ENCODE results near the gene EP400.
"Not testable (repeated sequence)": the region's sequence is repeated elsewhere in the genome, so short reads cannot be mapped to it uniquely, and the experiment has no call there.

Gene EP400

DNA sequence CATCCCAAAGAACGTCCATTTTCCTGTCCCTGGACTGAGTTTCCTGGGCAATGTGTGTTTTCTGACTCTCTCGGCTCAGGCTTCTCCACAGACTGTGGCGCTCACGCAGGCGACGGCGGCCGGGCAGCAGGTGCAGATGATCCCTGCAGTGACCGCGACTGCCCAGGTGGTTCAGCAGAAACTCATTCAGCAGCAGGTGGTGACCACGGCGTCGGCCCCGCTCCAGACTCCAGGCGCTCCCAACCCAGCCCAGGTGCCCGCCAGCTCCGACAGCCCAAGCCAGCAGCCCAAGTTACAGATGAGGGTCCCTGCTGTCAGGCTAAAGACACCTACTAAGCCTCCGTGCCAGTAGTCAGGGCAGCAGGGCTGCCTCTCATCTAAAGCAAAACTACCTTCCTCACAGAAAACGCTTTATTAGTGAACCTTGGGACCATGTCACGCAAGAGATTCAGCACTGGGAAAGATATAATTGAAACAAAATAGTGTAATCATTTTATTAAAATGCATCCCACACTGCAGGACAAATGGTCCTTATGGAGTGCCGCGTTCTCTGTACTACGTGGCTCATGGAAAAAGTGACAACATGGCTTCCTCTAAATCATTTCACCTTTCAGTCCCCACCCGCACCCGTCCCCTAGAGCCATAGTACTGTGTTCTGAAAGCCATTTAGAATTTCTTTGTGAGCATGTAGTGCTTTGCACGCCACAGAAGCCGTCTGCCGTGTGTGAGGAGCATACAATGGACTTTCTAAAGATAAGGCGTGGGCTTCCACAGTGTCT, 127.8 kb downstream of the EP400 start:
- Mint-ChIP-seq H3K9me3 (no peaks in the 10 kb centered on the region), H3K27ac (no peak overlapping the region), H3K4me1 (ENCODE audit: low read depth) (no peaks in the 10 kb centered on the region), H3K4me3 (no peak overlapping the region), H3K27me3 (ENCODE audit: low read depth) (no peaks in the 10 kb centered on the region), H3K36me3 (ENCODE audit: low read depth) (peaks cover 20% of the 10 kb centered on the region)

DNA sequence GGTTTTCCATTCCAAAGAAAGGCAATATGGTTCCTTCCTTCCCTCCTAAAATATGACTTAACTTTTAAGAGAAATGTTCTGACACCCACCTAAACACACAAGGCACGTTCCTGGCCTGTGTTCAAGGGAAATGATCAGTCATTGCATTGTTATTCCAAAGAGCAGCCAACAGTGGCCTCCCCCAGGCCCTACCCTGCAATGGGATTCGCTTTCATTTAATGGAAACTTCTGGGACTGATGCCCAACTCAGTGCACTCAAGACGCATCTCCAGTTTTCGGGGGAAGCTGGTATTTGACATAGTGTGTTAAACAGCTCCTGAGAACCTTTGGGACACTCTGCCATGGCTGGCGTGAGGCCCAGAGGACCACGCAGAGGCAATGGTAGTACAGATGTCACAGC, 128.4 kb downstream of the EP400 start:
- no peaks in the 10 kb centered on the region for H3K9me3 Mint-ChIP-seq
- no peak overlapping the region for H3K27ac Mint-ChIP-seq
- peaks cover 20% of the 10 kb centered on the region for H3K36me3 Mint-ChIP-seq (ENCODE audit: low read depth)
- no peak overlapping the region for H3K4me3 Mint-ChIP-seq
- H3K4me1 Mint-ChIP-seq (ENCODE audit: low read depth): no peaks in the 10 kb centered on the region
- H3K27me3 Mint-ChIP-seq (ENCODE audit: low read depth): no peaks in the 10 kb centered on the region

DNA sequence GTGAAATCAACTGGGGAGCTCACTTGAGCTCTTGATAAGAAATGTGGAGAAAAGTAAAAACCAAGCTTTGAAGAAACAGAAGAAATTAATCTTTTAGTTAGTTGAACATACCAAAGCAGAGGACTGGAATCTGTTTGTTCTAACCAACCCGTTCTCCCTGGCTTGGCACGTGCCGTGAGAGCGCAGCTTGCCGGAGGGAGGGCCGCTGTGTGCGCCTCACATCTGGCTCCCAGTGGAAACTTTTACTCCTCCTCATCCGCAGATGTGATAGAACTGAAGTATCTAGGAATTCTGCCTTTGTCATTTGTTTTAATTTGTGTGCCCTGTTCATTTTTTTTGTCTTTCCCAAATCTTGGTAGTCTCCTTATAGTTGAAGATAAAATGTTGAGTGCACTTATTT, 129.5 kb downstream of the EP400 start:
- peaks cover 6% of the 10 kb centered on the region for H3K4me1 Mint-ChIP-seq (ENCODE audit: low read depth)
- H3K9me3 Mint-ChIP-seq: no peaks in the 10 kb centered on the region
- H3K4me3 Mint-ChIP-seq: no peak overlapping the region
- H3K27me3 Mint-ChIP-seq (ENCODE audit: low read depth): no peaks in the 10 kb centered on the region
- no peak overlapping the region for H3K27ac Mint-ChIP-seq
- peaks cover 19% of the 10 kb centered on the region for H3K36me3 Mint-ChIP-seq (ENCODE audit: low read depth)

DNA sequence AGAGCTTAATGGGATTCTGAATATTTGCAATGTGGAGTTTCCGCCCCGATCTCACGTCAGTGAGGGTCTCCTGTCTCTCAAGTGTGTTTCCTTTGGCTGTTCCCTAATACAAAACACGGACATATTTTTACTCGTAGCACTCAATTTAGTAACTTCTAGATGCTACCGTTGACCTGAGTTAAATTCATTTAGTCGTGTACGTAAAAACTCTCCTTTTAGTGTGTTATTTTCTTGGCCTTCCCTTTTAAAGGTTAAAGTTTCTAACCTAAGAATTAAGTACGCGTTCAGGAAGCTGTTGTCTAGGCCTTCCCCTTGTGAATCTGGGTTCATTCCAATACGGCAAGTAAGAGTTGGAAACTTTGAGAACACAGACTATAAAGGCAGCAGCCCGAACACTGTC, 130.0 kb downstream of the EP400 start:
- Mint-ChIP-seq H3K27ac (no peak overlapping the region), H3K9me3 (no peaks in the 10 kb centered on the region), H3K36me3 (ENCODE audit: low read depth) (peaks cover 15% of the 10 kb centered on the region), H3K27me3 (ENCODE audit: low read depth) (no peaks in the 10 kb centered on the region), H3K4me1 (ENCODE audit: low read depth) (peaks cover 6% of the 10 kb centered on the region), H3K4me3 (no peak overlapping the region)

DNA sequence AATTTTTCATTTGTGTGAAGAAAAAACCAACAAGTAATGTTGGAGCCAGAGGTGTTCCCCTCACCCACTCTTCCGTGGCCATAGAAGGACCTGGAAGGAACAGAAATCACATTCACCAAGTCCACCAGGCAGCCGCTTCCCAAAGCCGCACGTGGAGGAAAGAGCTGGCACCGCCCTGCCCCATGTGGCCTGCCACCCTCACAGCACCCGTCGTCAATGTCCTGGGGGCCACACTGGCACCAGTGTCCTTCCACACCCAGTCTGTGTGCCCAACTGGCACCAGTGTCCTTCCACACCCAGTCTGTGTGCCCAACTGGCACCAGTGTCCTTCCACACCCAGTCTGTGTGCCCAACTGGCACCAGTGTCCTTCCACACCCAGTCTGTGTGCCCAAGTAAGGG, 130.8 kb downstream of the EP400 start:
- not testable (repeated sequence) for H3K9me3 Mint-ChIP-seq; H3K27me3 Mint-ChIP-seq (ENCODE audit: low read depth); H3K27ac Mint-ChIP-seq; H3K4me3 Mint-ChIP-seq
- Mint-ChIP-seq H3K36me3 (ENCODE audit: low read depth) (peaks cover 12% of the 10 kb centered on the region), H3K4me1 (ENCODE audit: low read depth) (peaks cover 12% of the 10 kb centered on the region)

DNA sequence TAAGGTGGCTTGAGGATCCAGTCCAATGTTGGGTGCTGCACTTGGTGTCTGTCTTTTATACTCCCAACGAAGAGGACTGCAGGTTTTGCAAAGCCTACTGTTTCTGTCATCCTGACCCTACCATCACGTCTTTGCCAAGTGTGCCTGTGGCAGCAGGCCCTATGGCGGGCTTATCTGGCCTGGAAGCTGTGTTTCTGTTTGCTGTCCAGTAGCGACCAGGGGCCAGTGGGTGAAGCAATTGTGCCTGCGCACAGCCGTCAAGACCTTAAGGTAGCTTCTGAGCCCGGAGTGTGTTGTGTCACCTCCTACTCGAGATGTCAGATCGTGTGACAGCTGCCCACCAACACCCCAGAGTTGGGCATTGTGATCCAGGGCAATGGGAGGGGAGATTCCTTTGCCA, 131.7 kb downstream of the EP400 start:
- Mint-ChIP-seq H3K27me3 (ENCODE audit: low read depth) (no peaks in the 10 kb centered on the region), H3K9me3 (no peaks in the 10 kb centered on the region), H3K36me3 (ENCODE audit: low read depth) (peaks cover 9% of the 10 kb centered on the region), H3K27ac (no peak overlapping the region), H3K4me1 (ENCODE audit: low read depth) (peaks cover 16% of the 10 kb centered on the region), H3K4me3 (no peak overlapping the region)

DNA sequence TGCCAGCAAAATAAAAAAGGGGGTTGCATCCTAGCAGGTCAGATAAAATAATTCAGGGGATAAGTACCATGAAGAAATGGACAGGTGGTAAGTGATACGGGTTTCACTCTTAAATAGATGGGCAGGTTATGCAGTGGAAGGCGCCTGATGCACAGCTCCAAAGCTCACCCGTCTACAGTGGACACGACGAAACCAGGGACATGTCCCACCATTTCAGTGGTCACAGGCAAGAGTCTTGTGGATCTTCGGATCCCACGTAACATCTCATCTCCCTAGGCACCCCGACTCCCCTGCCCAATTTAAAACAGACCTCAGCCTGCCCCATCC, 133.8 kb downstream of the EP400 start:
- peaks cover 10% of the 10 kb centered on the region for H3K36me3 Mint-ChIP-seq (ENCODE audit: low read depth)
- peak overlapping the region; percentile 93 for H3K27ac Mint-ChIP-seq
- H3K9me3 Mint-ChIP-seq: no peaks in the 10 kb centered on the region

DNA sequence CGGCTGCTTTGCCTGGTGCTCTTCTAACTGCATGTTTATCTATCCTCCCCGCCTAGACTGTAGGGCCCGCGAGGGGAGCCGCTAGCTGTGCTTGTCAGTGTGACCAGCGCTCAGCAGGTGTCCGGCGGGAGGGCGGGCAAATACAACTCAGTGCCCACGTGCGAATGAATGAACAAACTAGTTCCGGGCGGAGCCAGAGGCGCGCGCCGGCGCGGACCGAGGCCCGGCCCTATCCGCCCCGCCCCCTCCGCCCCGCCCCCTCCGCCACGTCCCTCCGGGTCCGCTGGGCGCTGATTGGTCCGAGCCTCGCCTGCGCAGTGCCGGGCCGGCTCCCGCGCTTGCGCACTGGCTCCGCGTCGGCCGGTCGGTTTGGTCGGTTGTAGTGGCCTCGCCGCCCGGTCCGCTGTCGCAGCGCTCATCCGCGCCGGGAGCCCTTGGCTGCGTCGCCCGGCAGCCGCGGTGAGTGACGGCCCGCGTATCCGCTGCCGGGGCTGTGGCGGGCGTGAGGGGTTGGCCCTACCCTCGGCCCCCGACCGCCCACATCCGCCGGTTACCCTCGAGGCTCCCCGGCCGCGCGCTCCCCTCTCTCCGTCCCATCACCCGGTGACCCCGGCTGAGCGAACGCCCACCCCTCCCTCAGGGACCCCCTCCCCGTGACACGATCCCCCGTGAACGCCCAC, 134.3 kb downstream of the EP400 start:
- peak overlapping the region; percentile 93 for H3K4me3 Mint-ChIP-seq
- H3K27me3 Mint-ChIP-seq (ENCODE audit: low read depth): no peaks in the 10 kb centered on the region
- no peaks in the 10 kb centered on the region for H3K9me3 Mint-ChIP-seq
- peaks cover 21% of the 10 kb centered on the region for H3K4me1 Mint-ChIP-seq (ENCODE audit: low read depth)
- peak overlapping the region; percentile 93 for H3K27ac Mint-ChIP-seq
- H3K36me3 Mint-ChIP-seq (ENCODE audit: low read depth): peaks cover 9% of the 10 kb centered on the region

More for the DNA sequence above, 133.8 kb downstream of the EP400 start:
- peaks cover 21% of the 10 kb centered on the region for H3K4me1 Mint-ChIP-seq (ENCODE audit: low read depth)
- no peaks in the 10 kb centered on the region for H3K27me3 Mint-ChIP-seq (ENCODE audit: low read depth)
- peak overlapping the region; percentile 93 for H3K4me3 Mint-ChIP-seq

DNA sequence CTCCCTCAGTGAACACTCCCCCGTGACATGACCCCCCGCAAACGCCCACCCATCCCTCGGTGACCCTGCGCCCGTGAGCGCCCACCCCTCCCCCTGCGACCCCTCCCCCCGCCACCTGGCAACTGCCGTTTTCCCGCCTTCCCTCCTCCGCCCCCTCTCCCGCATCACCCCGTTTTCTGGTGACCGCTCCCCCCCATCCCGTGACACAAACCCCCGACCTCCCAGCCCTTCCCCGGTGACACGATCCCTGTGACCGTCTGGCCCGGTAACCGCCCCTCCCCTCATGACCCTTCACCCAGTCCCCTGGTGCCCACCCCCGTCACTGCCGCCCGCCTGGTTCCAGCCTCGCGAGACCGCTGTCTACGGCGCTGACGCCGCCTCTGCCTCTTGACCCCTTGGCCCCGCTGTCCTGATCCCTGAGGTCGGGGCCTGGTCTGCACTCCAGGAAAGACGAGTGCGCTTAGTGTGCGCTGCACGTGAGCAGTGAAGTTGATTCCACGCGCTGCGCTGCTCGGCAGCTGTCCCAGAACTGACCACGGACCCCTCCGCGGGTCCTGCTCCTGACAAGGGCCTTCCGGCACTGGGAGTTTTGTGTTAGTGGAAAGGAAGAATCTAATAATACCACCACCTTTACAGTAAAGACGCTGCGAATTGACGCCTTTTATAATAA, 135.0 kb downstream of the EP400 start:
- H3K36me3 Mint-ChIP-seq (ENCODE audit: low read depth): peaks cover 12% of the 10 kb centered on the region
- peaks cover 24% of the 10 kb centered on the region for H3K4me1 Mint-ChIP-seq (ENCODE audit: low read depth)
- H3K27ac Mint-ChIP-seq: peak overlapping the region; percentile 90
- H3K9me3 Mint-ChIP-seq: no peaks in the 10 kb centered on the region
- peak overlapping the region; percentile 93 for H3K4me3 Mint-ChIP-seq
- H3K27me3 Mint-ChIP-seq (ENCODE audit: low read depth): no peaks in the 10 kb centered on the region

DNA sequence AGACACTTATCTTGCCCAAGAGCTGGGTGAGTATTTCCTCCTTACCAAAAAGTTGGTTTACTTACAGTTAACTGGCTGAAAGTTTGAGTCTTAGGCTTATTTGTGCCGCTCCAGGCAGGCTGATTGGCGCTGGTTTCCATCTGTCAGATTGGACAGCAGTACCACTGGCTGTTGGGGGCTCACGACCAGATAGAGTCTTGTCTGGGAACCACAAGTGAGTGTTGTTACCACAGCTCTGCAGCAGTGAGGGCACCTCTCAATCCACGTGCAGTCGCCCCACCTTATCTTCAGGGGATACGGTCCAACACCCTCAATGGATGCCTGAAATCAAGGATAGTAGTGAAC, 135.5 kb downstream of the EP400 start:
- H3K27ac Mint-ChIP-seq: peak overlapping the region; percentile 90
- peak overlapping the region; percentile 93 for H3K4me3 Mint-ChIP-seq
- H3K36me3 Mint-ChIP-seq (ENCODE audit: low read depth): peaks cover 13% of the 10 kb centered on the region
- no peaks in the 10 kb centered on the region for H3K9me3 Mint-ChIP-seq
- peaks cover 26% of the 10 kb centered on the region for H3K4me1 Mint-ChIP-seq (ENCODE audit: low read depth)
- H3K27me3 Mint-ChIP-seq (ENCODE audit: low read depth): no peaks in the 10 kb centered on the region

DNA sequence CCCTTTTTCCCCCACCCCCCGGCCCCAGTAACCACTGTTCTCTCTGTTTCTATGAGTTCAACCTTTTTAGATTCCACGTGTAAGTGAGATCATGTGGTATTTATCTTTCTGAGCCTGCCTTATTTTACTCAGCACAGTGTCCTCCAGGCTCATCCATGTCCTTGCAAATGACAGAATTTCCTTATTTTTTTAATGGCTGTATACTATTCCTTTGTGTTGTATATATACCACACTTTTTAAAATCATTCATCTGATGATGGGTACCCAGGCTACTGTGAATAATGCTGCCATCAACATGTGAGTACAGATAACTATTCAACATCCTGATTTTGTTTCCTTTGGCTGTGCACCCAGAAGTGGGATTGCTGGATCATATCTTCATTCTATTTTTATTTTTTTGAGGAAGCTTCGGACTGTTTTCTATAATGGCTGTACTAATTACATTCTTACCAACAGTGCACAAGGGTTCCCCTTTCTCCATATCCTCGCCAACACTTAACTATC, 139.7 kb downstream of the EP400 start:
- Mint-ChIP-seq H3K27ac (no peak overlapping the region), H3K4me3 (no peak overlapping the region), H3K36me3 (ENCODE audit: low read depth) (peaks cover 18% of the 10 kb centered on the region), H3K9me3 (no peaks in the 10 kb centered on the region), H3K27me3 (ENCODE audit: low read depth) (no peaks in the 10 kb centered on the region), H3K4me1 (ENCODE audit: low read depth) (peaks cover 21% of the 10 kb centered on the region)

DNA sequence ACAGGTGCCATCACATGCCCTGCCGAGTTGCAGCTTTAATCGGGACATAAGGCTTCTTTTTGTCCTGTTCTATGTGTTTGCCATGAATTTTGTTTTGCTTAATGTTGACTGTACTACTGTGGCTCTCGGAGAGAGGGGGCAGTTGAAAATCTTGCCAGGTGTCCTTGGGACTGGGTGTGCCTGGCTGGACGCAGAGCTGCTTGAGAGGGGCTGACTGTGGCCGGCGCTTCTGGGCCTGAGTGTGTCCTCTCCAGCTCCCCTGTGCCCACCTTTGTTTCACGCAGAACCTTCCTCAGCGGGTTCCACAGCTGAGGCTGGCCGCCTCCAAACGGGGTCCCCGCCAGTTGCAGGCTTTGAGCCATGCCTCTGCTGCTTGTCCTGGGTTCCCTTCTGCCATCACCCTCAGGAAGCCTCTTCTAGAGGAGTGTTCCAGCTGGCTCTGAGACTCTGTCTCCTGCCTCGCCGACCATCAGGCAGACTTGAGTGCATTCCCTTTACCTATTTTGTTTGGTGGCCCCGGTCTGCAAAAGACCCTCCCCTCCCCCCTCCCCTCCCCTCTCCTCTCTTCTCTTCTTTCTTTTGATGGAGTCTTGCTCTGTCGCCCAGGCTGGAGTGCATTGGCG, 144.6 kb downstream of the EP400 start:
- Mint-ChIP-seq H3K4me1 (ENCODE audit: low read depth) (peaks cover 12% of the 10 kb centered on the region), H3K36me3 (ENCODE audit: low read depth) (peaks cover 33% of the 10 kb centered on the region), H3K27ac (peak overlapping the region; percentile 41)

DNA sequence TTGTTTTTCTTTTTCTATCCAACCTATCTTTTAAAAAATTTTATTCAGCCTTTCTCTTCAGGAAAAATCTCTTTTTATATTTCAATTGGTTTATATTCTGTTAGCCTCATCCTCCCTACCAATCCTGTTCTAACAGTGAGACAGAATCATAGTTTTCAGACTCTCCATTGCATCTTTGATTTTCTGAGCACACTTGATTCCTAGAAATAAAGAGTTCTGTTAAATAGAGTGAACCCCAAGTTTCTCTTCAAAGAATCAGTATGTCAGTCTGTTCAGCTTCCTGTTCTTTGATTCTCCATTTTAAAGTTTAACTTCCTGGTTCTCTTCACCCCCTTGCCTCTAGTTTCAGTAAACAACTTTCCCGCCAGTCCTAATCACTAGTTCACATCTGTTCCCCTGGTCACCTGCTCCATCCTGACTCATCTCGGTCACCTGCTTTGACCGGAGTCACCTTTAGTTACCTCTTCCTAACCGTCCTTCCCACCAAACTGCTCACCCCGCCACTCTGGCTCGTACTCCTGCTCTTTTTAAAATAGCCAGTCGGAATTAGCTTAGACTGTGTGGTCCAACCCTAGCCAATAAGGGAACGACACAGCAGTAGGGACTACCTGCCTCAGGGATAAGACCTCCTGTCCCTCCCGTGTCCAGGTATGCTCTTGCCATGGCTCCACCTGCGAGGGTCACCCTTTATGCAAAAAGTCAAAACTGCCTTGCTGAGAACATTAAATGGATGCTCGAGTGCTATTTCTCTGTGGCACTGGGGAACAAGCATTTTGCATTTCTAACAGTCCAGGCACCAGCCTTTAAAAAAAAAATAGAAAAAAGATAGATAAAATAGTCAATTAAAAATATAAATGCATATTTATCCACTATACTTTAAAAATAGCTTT, 146.0 kb downstream of the EP400 start:
- Mint-ChIP-seq H3K36me3 (ENCODE audit: low read depth) (peaks cover 31% of the 10 kb centered on the region), H3K4me1 (ENCODE audit: low read depth) (peaks cover 9% of the 10 kb centered on the region), H3K4me3 (peak overlapping the region; percentile 25), H3K27ac (peak overlapping the region; percentile 84), H3K27me3 (ENCODE audit: low read depth) (no peaks in the 10 kb centered on the region), H3K9me3 (peaks cover 12% of the 10 kb centered on the region)

More for the DNA sequence above, 144.6 kb downstream of the EP400 start:
- Mint-ChIP-seq H3K9me3 (peaks cover 12% of the 10 kb centered on the region), H3K27me3 (ENCODE audit: low read depth) (no peaks in the 10 kb centered on the region), H3K4me3 (no peak overlapping the region)

DNA sequence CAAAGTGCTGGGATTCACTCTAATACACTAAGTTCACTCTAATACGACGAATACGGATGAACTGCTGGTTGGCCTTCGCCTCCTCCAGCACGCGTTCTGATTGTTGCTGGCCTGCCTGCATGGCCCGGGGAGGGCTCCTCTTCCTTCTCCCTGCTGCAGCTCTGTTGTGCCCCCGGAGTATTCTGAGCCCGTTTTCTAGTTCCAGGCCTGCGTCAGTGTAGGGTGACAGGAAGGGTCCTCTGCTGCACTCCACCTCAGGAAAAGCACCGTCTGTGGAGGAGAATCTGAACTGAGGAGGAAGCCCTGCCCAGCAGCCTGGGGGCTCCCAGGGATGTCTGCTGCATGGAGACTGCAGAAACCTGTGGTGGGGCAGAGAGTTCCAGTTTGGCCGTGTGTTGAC, 150.0 kb downstream of the EP400 start:
- H3K4me1 Mint-ChIP-seq (ENCODE audit: low read depth): peaks cover 9% of the 10 kb centered on the region
- H3K27ac Mint-ChIP-seq: no peak overlapping the region
- peaks cover 28% of the 10 kb centered on the region for H3K36me3 Mint-ChIP-seq (ENCODE audit: low read depth)
- no peaks in the 10 kb centered on the region for H3K27me3 Mint-ChIP-seq (ENCODE audit: low read depth)
- peaks cover 12% of the 10 kb centered on the region for H3K9me3 Mint-ChIP-seq
- no peak overlapping the region for H3K4me3 Mint-ChIP-seq

Measured in T-helper 1 cell treated with Interleukin-12 subunit alpha and Interleukin-12 subunit beta and Interleukin-4 antibody, amounts not matched to agents 30 μg/mL and 1 μg/mL, for 36 hours (primary cell).